Lung (tissue), 12 donors: Measurements from ENCODE around the gene SSR4. TPM values are rescaled to one million over a fixed set of nuclear protein-coding genes. Genes with fewer than 3 reads are reported as not detected.

Experiments used
- ATAC-seq: fragments of 200-7000 bp; cut with Tn5 transposase; one replicate; pipeline ENCODE4 v1.9.1; 2020; ENCODE audit warnings: moderate number of reproducible peaks; ENCODE audit not compliant: insufficient read depth, low FRiP score
- DNase-seq, 3 donors: peaks; one replicate each; pipeline ENCODE4 v3.0.0-alpha.2; 2013 to 2017
- H3K27ac ChIP-seq, 2 donors: one replicate each; pipeline ENCODE4 v1.5.1; 2013; ENCODE audit warnings: mild to moderate bottlenecking in 2 of 2, moderate library complexity in 2 of 2, control low read depth in 1 of 2, inconsistent platforms in 1 of 2, low read depth in 1 of 2, low read length in 1 of 2
- H3K27me3 ChIP-seq, 3 donors: one replicate each; pipeline ENCODE4 v1.5.1; 2013; ENCODE audit warnings: low read length in 2 of 3; ENCODE audit not compliant: control insufficient read depth in 3 of 3, insufficient read depth in 3 of 3
- H3K36me3 ChIP-seq, 4 donors: one replicate each; pipeline ENCODE4 v1.5.1; 2013; ENCODE audit warnings: low read length in 4 of 4, mild to moderate bottlenecking in 1 of 4, moderate library complexity in 1 of 4; ENCODE audit not compliant: control insufficient read depth in 4 of 4, insufficient read depth in 4 of 4
- H3K4me1 ChIP-seq, 5 donors: one replicate each; pipeline ENCODE4 v1.5.1; 2013; ENCODE audit warnings: low read length in 5 of 5, mild to moderate bottlenecking in 2 of 5, moderate library complexity in 1 of 5; ENCODE audit not compliant: control insufficient read depth in 5 of 5, insufficient read depth in 5 of 5
- H3K4me3 ChIP-seq: one replicate; pipeline ENCODE4 v1.5.1; 2013; ENCODE audit warnings: mild to moderate bottlenecking, control low read depth, moderate library complexity
- H3K9ac ChIP-seq, 2 donors: one replicate each; pipeline ENCODE4 v1.5.1; 2013; ENCODE audit warnings: low read length in 2 of 2, control low read depth in 1 of 2; ENCODE audit not compliant: insufficient read depth in 1 of 2
- H3K9me3 ChIP-seq, 4 donors: one replicate each; pipeline ENCODE4 v1.5.1; 2013; ENCODE audit warnings: low read length in 3 of 4, mild to moderate bottlenecking in 1 of 4, moderate library complexity in 1 of 4; ENCODE audit not compliant: control insufficient read depth in 4 of 4, insufficient read depth in 3 of 4
- WGBS, 2 donors: extraction: QIAGEN DNeasy Blood & Tissue Kit; methylation state at CpG; one replicate each; pipeline ENCODE4 v1.1.7; 2013; 5-methylcytosine and 5-hydroxymethylcytosine counted together
- polyA plus RNA-seq, 2 donors: library from polyadenylated mRNA; stranded (reverse); fragments of 200-250 nt; gene quantifications; one replicate each; pipeline ENCODE4 v1.2.1, GENCODE V29; 2013
- total RNA-seq, 2 donors: library from RNA; depleted of rRNA in 1 of 2; stranded (reverse); fragments of >200 nt in 1 of 2; gene quantifications; one replicate each; pipeline ENCODE4 v1.2.1, GENCODE V29; 2014 to 2021
- TF ChIP-seq, protein P1 (sequence below): IDR thresholded peaks from 2 replicates; pipeline ENCODE4 v1.5.1; 2012; ENCODE audit warnings: mild to moderate bottlenecking; ENCODE audit errors: control extremely low read depth, extremely low read depth
- donor health status: control.
- donor health status: control.
- donor health status: Bipolar disorder and iron deficiency.
- donor health status: healthy.
- donor health status: DM: yes; HTN: yes; CAD: no.

SSR4 gene
- total and polyA plus RNA-seq, 4 donors = 84.2 to 1,008 (median 567) TPM

GRCh38 chrX:153767674-153768055 is 26.8 kb upstream of the SSR4 start:
- H3K9ac ChIP-seq = no peak overlapping the region
- no peaks in the 10 kb centered on the region for H3K27me3 ChIP-seq
- TF ChIP-seq, protein P1, sequence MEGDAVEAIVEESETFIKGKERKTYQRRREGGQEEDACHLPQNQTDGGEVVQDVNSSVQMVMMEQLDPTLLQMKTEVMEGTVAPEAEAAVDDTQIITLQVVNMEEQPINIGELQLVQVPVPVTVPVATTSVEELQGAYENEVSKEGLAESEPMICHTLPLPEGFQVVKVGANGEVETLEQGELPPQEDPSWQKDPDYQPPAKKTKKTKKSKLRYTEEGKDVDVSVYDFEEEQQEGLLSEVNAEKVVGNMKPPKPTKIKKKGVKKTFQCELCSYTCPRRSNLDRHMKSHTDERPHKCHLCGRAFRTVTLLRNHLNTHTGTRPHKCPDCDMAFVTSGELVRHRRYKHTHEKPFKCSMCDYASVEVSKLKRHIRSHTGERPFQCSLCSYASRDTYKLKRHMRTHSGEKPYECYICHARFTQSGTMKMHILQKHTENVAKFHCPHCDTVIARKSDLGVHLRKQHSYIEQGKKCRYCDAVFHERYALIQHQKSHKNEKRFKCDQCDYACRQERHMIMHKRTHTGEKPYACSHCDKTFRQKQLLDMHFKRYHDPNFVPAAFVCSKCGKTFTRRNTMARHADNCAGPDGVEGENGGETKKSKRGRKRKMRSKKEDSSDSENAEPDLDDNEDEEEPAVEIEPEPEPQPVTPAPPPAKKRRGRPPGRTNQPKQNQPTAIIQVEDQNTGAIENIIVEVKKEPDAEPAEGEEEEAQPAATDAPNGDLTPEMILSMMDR = no peak
- H3K27ac ChIP-seq = no peak overlapping the region
- DNase-seq (peak in 1 of 3 donors; percentile 11), ATAC-seq (no peak)
- no peaks in the 10 kb centered on the region for H3K36me3 ChIP-seq
- WGBS, 2 donors = 92 to 93% methylated on average over 3 to 20 of the region's 20 CpGs
- H3K9me3 ChIP-seq = peaks cover 0 to 2% (median 0%) of the 10 kb centered on the region in 4 donors
- H3K4me1 ChIP-seq = peaks cover 0 to 16% (median 10%) of the 10 kb centered on the region in 5 donors
- H3K4me3 ChIP-seq = no peak overlapping the region

GRCh38 chrX:153768311-153769157 is 25.9 kb upstream of the SSR4 start:
- Histone ChIP-seq H3K36me3 (no peaks in the 10 kb centered on the region), H3K9me3 (peaks cover 0 to 2% (median 0%) of the 10 kb centered on the region in 4 donors), H3K27ac (no peak overlapping the region), H3K4me1 (peaks cover 0 to 16% (median 10%) of the 10 kb centered on the region in 5 donors), H3K4me3 (no peak overlapping the region), H3K9ac (no peak overlapping the region), H3K27me3 (no peaks in the 10 kb centered on the region)
- DNase-seq = peak in 1 of 3 donors; percentile 13
- no peak for ATAC-seq
- TF ChIP-seq, protein P1 = no peak
- WGBS, 2 donors = 73 to 79% methylated on average over 16 to 22 of the region's 22 CpGs

DNA sequence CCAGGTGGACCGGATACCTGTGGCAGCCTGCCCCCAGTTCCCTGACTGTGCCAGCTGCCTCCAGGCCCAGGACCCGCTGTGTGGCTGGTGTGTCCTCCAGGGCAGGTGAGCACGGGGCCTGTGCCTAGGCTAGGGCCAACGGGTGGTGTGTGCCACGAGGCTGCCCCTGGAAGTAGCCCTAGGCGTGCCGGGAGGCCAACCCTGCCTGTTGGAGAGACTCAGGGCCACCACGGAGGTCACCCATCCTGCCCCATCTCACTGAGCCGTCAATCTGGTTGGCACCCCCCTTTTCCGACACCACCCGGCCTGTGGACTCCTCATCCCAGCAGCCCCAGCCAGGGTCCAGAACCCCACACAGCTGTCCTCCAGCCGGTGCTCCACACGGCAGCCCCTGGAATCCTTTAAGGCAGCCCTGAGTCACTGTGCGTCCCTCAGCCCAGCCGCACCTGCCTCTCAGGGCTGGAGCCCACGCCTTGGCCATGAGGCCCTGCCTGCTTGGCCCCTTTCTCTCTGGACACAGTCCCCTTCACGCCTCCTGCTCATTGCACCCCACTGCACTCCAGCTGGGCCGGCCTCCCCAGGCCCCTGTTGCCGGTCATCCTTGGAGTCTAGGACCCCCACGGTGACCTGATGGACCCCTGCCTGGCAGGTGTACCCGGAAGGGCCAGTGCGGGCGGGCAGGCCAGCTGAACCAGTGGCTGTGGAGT is 25.2 kb upstream of the SSR4 start:
- Histone ChIP-seq H3K4me1 (peaks cover 0 to 16% (median 7%) of the 10 kb centered on the region in 5 donors), H3K27me3 (no peaks in the 10 kb centered on the region), H3K36me3 (no peaks in the 10 kb centered on the region), H3K4me3 (no peak overlapping the region), H3K27ac (no peak overlapping the region), H3K9me3 (peaks cover 0 to 2% (median 0%) of the 10 kb centered on the region in 4 donors), H3K9ac (no peak overlapping the region)
- ATAC-seq (no peak), DNase-seq (peak in 1 of 3 donors; percentile 9)
- WGBS, 2 donors = 89 to 95% methylated on average over 15 to 23 of the region's 23 CpGs
- TF ChIP-seq, protein P1 = no peak
